GM12864 (cell line): ENCODE results near the gene CACNA1E.

Experiments
- DNase-seq: peaks from one replicate; pipeline ENCODE4 v3.0.0-alpha.2; 2011; ENCODE audit warnings: low read depth
- H3K4me3 ChIP-seq: 2 replicates; pipeline ENCODE4 v1.5.1; 2011; ENCODE audit warnings: mild to moderate bottlenecking, low read depth, low read length, control low read depth
- TF ChIP-seq, protein P1 (sequence below): IDR thresholded peaks from 2 replicates; pipeline ENCODE4 v1.5.1; 2011; ENCODE audit warnings: low read depth, mild to moderate bottlenecking, moderate library complexity, low read length, control low read depth, inconsistent platforms; ENCODE audit errors: missing control alignments

CACNA1E gene

DNA sequence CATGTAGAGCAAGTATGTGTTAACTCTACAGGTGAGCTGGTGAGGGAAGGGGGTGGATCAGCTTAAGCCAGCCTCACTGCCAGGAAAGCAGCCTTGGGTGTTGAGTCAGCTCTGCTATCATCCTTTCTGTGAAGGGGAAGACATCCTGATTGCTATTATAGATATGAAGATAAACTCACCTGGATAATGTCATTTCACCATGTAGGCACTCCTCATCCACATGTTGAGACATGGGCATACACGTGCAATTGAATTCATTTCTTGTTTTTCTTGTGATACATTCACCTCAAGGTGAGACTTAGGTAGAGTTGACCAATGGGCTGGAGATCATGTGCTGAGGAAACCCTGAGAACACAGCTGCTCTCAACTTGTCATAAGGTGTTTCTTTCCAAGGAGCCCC, 136.9 kb downstream of the CACNA1E start:
- DNase-seq: no peak
- H3K4me3 ChIP-seq: no peak overlapping the region
- TF ChIP-seq, protein P1, sequence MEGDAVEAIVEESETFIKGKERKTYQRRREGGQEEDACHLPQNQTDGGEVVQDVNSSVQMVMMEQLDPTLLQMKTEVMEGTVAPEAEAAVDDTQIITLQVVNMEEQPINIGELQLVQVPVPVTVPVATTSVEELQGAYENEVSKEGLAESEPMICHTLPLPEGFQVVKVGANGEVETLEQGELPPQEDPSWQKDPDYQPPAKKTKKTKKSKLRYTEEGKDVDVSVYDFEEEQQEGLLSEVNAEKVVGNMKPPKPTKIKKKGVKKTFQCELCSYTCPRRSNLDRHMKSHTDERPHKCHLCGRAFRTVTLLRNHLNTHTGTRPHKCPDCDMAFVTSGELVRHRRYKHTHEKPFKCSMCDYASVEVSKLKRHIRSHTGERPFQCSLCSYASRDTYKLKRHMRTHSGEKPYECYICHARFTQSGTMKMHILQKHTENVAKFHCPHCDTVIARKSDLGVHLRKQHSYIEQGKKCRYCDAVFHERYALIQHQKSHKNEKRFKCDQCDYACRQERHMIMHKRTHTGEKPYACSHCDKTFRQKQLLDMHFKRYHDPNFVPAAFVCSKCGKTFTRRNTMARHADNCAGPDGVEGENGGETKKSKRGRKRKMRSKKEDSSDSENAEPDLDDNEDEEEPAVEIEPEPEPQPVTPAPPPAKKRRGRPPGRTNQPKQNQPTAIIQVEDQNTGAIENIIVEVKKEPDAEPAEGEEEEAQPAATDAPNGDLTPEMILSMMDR: no peak

DNA sequence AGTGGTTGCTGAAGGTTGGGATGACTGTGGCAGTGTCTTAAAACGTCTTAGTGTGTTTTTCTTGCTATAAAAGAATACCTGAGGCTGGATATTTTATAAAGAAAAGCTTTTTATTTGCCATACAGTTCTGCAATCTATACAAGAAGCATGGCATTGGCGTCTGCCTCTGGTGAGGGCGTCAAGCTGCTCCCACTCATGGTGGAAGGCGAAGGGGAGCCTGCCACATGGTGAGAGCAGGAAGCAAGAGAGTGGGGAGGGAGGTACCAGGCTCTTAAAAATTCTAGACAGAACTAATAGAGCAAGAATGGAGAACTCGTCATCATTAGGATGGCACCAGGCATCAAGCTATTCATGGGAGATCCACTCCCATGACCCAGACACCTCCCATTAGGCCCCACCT, 140.5 kb downstream of the CACNA1E start:
- DNase-seq: no peak
- TF ChIP-seq, protein P1: no peak
- H3K4me3 ChIP-seq: no peak overlapping the region

DNA sequence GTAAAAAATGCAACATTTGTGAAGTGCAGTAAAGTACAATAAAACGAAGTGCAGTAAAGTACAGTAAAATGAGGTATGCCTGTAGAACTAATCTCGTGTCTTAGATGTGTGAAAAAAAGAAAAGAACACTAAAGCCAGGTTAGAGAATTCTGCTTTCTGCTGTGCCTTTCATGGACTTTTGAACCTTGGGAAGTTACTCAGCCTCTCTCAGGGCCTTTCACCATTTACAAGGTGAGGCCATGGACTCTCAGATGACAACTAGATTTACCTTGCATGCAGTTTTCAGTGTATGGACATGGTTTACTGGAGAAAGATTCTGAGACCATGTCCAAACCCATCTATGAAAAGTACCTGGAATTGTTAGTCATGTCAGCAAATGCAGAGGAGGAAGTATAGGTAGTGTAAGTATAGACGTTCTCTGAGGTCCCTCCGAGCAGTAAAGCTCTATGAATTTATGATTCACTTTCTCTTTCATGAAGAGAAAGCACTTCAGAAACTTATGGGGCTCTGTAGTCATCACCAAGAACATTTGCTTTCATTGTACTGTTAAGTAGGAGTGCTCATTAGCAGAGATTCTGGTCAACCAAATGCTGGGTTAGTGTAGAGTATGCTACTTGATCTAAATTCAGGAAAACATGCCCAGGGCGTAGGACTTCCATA, 143.1 kb downstream of the CACNA1E start:
- no peak for DNase-seq
- no peak overlapping the region for H3K4me3 ChIP-seq
- TF ChIP-seq, protein P1: no peak

DNA sequence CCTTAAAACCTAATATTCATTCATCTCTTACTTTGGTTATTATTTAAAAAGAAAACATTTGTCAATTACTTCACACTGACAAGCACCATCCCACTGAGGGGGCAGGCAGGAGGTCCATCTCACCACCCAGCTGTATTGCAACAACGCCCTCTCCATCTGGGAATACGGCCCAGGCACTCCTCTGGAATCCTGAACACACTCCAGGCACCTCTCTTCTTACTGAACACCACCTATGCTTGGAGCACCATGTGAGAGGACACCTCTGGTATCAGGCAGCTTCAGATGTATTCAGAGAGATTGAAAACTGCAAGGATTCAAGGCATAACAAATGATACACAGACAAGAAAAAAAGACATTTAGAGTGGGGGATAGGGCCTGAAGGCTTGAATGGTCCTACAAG, 147.1 kb downstream of the CACNA1E start:
- no peak for DNase-seq
- no peak overlapping the region for H3K4me3 ChIP-seq
- TF ChIP-seq, protein P1: no peak

DNA sequence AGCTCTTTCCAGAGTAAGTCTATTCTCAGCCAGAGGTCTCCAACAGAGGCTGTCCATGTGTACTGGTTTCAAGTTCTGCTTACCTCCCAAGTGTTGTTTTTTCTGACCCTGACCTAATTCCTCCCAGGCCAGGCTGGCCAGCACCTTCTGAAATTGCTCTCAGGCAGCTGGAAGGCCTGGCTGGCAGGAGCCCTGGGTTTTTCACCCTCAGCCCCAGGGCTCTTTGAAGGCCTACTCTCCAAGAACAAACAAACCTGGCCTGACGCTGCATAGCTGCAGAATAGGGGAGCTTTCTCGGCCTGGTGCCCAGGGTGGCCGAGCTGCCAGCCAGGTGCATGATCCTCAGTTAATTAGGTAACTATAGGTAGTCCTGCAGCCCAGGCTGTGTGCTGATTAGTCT, 147.5 kb downstream of the CACNA1E start:
- no peak for DNase-seq
- TF ChIP-seq, protein P1: no peak

DNA sequence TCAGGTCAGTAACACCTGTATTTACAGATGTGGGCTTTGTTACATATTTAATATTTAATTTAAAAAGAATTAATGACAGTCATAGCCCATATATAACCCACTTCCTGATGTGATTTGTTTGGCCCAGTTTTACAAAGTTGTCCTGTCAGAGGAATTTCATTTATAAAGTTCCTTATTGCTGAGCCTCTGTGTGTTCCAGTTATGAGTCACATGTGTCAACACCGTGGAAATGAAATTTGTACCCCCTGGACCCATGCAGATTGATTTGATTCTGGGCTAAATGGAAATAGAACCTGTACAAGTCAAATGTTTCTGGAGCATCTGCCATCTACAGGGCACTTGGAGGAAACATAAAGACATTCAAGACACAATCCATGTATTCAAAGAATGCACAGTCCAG, 149.2 kb downstream of the CACNA1E start:
- no peak for DNase-seq
- TF ChIP-seq, protein P1: peak; percentile 8
- H3K4me3 ChIP-seq: no peak overlapping the region

More for the DNA sequence above, 147.5 kb downstream of the CACNA1E start:
- no peak overlapping the region for H3K4me3 ChIP-seq

DNA sequence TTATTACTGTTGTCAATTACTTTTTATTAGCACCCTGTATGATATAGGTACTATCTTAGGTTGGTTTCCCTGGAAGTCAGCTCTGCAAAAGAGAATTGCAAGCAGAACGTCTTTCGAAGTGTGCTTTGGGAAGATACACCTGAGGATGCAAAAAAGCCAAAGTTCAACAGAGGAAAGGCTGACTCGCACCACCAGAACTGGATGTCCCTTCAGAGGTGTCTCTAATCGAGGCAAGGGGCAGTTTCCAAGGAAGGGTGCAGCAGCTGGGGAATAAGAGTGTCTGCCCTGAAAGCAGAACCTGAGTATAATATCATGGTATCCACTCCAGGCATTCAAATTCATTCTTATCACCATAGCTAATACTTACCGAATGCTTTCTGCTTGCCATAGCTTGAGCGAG, 149.6 kb downstream of the CACNA1E start:
- no peak overlapping the region for H3K4me3 ChIP-seq
- no peak for DNase-seq
- TF ChIP-seq, protein P1: no peak
